ENCODE results near the gene MKNK2. TPM values are rescaled to one million over a fixed set of nuclear protein-coding genes. Genes with fewer than 3 reads are reported as not detected.

MKNK2 gene
- total RNA-seq, 2 donors from 2014 or later, result 69.7 to 96.3 TPM

GRCh38 chr19:2070436-2070827 is 19.4 kb upstream of the MKNK2 start:
- peaks cover 0 to 11% of the 10 kb centered on the region in 2 donors for H3K4me1 ChIP-seq (ENCODE audit: control insufficient read depth in 1 of 2, low read depth in 2 of 2)
- no peaks in the 10 kb centered on the region for H3K9me3 ChIP-seq
- ATAC-seq (ENCODE audit: insufficient number of reproducible peaks, low FRiP score, low read depth) (no peak), DNase-seq (ENCODE audit: low spot score) (no peak)
- no peak overlapping the region for H3K4me3 ChIP-seq
- TF ChIP-seq, protein P1, sequence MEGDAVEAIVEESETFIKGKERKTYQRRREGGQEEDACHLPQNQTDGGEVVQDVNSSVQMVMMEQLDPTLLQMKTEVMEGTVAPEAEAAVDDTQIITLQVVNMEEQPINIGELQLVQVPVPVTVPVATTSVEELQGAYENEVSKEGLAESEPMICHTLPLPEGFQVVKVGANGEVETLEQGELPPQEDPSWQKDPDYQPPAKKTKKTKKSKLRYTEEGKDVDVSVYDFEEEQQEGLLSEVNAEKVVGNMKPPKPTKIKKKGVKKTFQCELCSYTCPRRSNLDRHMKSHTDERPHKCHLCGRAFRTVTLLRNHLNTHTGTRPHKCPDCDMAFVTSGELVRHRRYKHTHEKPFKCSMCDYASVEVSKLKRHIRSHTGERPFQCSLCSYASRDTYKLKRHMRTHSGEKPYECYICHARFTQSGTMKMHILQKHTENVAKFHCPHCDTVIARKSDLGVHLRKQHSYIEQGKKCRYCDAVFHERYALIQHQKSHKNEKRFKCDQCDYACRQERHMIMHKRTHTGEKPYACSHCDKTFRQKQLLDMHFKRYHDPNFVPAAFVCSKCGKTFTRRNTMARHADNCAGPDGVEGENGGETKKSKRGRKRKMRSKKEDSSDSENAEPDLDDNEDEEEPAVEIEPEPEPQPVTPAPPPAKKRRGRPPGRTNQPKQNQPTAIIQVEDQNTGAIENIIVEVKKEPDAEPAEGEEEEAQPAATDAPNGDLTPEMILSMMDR (IDR thresholded peaks at IDR 0.05), result no peak
- H3K27ac ChIP-seq, result no peak overlapping the region
- no peaks in the 10 kb centered on the region for H3K27me3 ChIP-seq (replicated peaks; ENCODE audit: insufficient read depth)
- H3K36me3 ChIP-seq, result peaks cover 20% of the 10 kb centered on the region

- no peaks in the 10 kb centered on the region for H3K27me3 ChIP-seq (replicated peaks; ENCODE audit: insufficient read depth)
- no peaks in the 10 kb centered on the region for H3K36me3 ChIP-seq
- TF ChIP-seq, protein P1 (IDR thresholded peaks at IDR 0.05), result no peak
- H3K4me3 ChIP-seq, result no peak overlapping the region
- peaks cover 11 to 31% of the 10 kb centered on the region in 2 donors for H3K4me1 ChIP-seq (ENCODE audit: control insufficient read depth in 1 of 2, low read depth in 2 of 2)
- no peak for DNase-seq (ENCODE audit: low spot score)
- no peaks in the 10 kb centered on the region for H3K9me3 ChIP-seq
- no peak overlapping the region for H3K27ac ChIP-seq
- no peak for ATAC-seq (ENCODE audit: insufficient number of reproducible peaks, low FRiP score, low read depth)
These were observed 13.9 kb upstream of the MKNK2 start for GRCh38 chr19:2064788-2065524.

DNA sequence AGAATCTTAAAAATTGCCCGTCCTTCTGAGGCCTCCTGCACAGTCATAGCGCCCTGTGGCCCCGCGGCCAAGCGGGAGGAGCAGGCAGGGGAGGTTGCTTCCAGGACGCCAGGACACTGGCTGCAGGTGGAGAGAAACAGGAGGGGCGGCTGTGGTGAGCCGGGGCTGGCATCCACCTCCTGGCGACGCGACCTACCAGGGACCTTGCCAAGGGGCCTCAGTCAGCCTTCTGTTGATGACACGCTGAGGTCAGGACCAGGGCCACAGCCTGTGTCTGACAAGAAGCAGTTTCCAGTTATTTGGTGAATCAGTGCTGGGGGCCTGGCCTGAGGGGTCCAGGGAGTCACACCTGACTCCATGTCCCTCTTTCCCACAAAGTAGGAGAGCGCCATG is 13.3 kb upstream of the MKNK2 start:
- Histone ChIP-seq H3K4me1 (ENCODE audit: control insufficient read depth in 1 of 2, low read depth in 2 of 2) (peaks cover 17 to 31% of the 10 kb centered on the region in 2 donors), H3K4me3 (no peak overlapping the region), H3K27me3 (replicated peaks; ENCODE audit: insufficient read depth) (no peaks in the 10 kb centered on the region), H3K9me3 (no peaks in the 10 kb centered on the region), H3K36me3 (no peaks in the 10 kb centered on the region), H3K27ac (no peak overlapping the region)
- TF ChIP-seq, protein P1 (IDR thresholded peaks at IDR 0.05), result no peak
- no peak for ATAC-seq (ENCODE audit: insufficient number of reproducible peaks, low FRiP score, low read depth)
- DNase-seq (ENCODE audit: low spot score), result no peak

DNA sequence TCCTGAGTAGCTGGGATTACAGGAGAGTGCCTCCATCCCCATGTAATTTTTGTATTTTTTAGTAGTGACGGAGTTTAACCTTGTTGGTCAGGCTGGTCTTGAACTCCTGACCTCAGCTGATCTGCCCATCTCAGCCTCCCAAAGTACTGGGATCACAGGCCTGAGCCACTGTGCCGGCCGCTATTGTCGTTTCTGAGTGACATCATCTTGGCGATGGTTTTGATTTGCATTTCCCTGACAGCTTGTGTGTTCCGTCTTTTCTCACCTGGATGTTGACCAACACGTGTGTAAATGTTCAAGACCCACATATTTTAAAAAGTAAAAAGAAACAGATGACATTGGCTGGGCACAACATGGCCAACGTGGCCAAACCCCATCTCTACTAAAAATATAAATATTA is 12.8 kb upstream of the MKNK2 start:
- DNase-seq (ENCODE audit: low spot score) (no peak), ATAC-seq (ENCODE audit: insufficient number of reproducible peaks, low FRiP score, low read depth) (no peak)
- Histone ChIP-seq H3K4me1 (ENCODE audit: control insufficient read depth in 1 of 2, low read depth in 2 of 2) (peaks cover 21 to 33% of the 10 kb centered on the region in 2 donors), H3K4me3 (no peak overlapping the region), H3K36me3 (no peaks in the 10 kb centered on the region), H3K27ac (no peak overlapping the region), H3K27me3 (replicated peaks; ENCODE audit: insufficient read depth) (no peaks in the 10 kb centered on the region), H3K9me3 (no peaks in the 10 kb centered on the region)
- TF ChIP-seq, protein P1 (IDR thresholded peaks at IDR 0.05), result no peak

- H3K4me1 ChIP-seq (ENCODE audit: control insufficient read depth in 1 of 2, low read depth in 2 of 2), result peaks cover 21 to 40% of the 10 kb centered on the region in 2 donors
- no peak overlapping the region for H3K27ac ChIP-seq
These were observed 11.7 kb upstream of the MKNK2 start for GRCh38 chr19:2062770-2063169.

More at GRCh38 chr19:2062770-2063169, 11.7 kb upstream of the MKNK2 start:
- TF ChIP-seq, protein P1 (IDR thresholded peaks at IDR 0.05), result no peak
- H3K27me3 ChIP-seq (replicated peaks; ENCODE audit: insufficient read depth), result no peaks in the 10 kb centered on the region
- no peaks in the 10 kb centered on the region for H3K36me3 ChIP-seq
- no peaks in the 10 kb centered on the region for H3K9me3 ChIP-seq
- no peak overlapping the region for H3K4me3 ChIP-seq
- no peak for ATAC-seq (ENCODE audit: insufficient number of reproducible peaks, low FRiP score, low read depth)
- no peak for DNase-seq (ENCODE audit: low spot score)

Data from thoracic aorta (tissue), 2 donors.